Skeletal muscle tissue (tissue), 4 donors: ENCODE data around the gene MAST3. TPM values are rescaled to one million over a fixed set of nuclear protein-coding genes. Genes with fewer than 3 reads are reported as not detected.

ENCODE experiments used
- H3K27ac ChIP-seq: one replicate; pipeline ENCODE4 v1.7.0; 2013; ENCODE audit warnings: mild to moderate bottlenecking, low read depth, low read length, inconsistent platforms
- H3K27me3 ChIP-seq, 3 donors: one replicate each; pipeline ENCODE4 v1.7.0; 2013; ENCODE audit warnings: low read length in 3 of 3; ENCODE audit not compliant: control insufficient read depth in 3 of 3, insufficient read depth in 3 of 3
- H3K36me3 ChIP-seq, 3 donors: one replicate each; pipeline ENCODE4 v1.7.0; 2013; ENCODE audit warnings: low read length in 3 of 3; ENCODE audit not compliant: control insufficient read depth in 3 of 3, insufficient read depth in 3 of 3
- H3K4me1 ChIP-seq, 3 donors: one replicate each; pipeline ENCODE4 v1.7.0; 2013; ENCODE audit warnings: low read length in 3 of 3, mild to moderate bottlenecking in 3 of 3; ENCODE audit not compliant: control insufficient read depth in 3 of 3, insufficient read depth in 3 of 3
- H3K4me3 ChIP-seq, 3 donors: one replicate each; pipeline ENCODE4 v1.7.0; 2013; ENCODE audit warnings: low read length in 3 of 3
- H3K9ac ChIP-seq, 3 donors: one replicate each; pipeline ENCODE4 v1.7.0; 2013; ENCODE audit warnings: low read length in 3 of 3, mild to moderate bottlenecking in 3 of 3, moderate library complexity in 2 of 3, low read depth in 1 of 3
- H3K9me3 ChIP-seq, 3 donors: one replicate each; pipeline ENCODE4 v1.7.0; 2013; ENCODE audit warnings: low read length in 3 of 3; ENCODE audit not compliant: control insufficient read depth in 3 of 3
- total RNA-seq: library from RNA; depleted of rRNA; stranded (reverse); fragments of >200 nt; gene quantifications from one replicate; pipeline ENCODE4 v1.2.3, GENCODE V29; 2014
- donor health status: Osteomylitis.

Gene MAST3
- total RNA-seq, 1 donor from 2014 or later = 3.7 TPM

GRCh38 chr19:18060472-18060871 is 37.1 kb upstream of the MAST3 start:
- no peaks in the 10 kb centered on the region for H3K36me3 ChIP-seq
- no peak overlapping the region for H3K4me3 ChIP-seq
- H3K27me3 ChIP-seq = peaks cover 0 to 5% (median 3%) of the 10 kb centered on the region in 3 donors
- H3K27ac ChIP-seq = no peak overlapping the region
- no peak overlapping the region for H3K9ac ChIP-seq
- peaks cover 6 to 14% (median 11%) of the 10 kb centered on the region in 3 donors for H3K4me1 ChIP-seq
- no peaks in the 10 kb centered on the region for H3K9me3 ChIP-seq

- Histone ChIP-seq H3K4me3 (no peak overlapping the region), H3K4me1 (peaks cover 6 to 14% (median 11%) of the 10 kb centered on the region in 3 donors), H3K27ac (no peak overlapping the region), H3K36me3 (no peaks in the 10 kb centered on the region), H3K9ac (no peak overlapping the region), H3K27me3 (peaks cover 0 to 9% (median 3%) of the 10 kb centered on the region in 3 donors), H3K9me3 (no peaks in the 10 kb centered on the region)
Measured at GRCh38 chr19:18062028-18062427, 35.5 kb upstream of the MAST3 start.

GRCh38 chr19:18063463-18063862 is 34.1 kb upstream of the MAST3 start:
- peaks cover 0 to 3% (median 2%) of the 10 kb centered on the region in 3 donors for H3K4me1 ChIP-seq
- no peak overlapping the region for H3K27ac ChIP-seq
- no peak overlapping the region for H3K9ac ChIP-seq
- no peak overlapping the region for H3K4me3 ChIP-seq
- H3K27me3 ChIP-seq = peaks cover 0 to 9% (median 3%) of the 10 kb centered on the region in 3 donors
- no peaks in the 10 kb centered on the region for H3K9me3 ChIP-seq
- H3K36me3 ChIP-seq = no peaks in the 10 kb centered on the region

- Histone ChIP-seq H3K27ac (no peak overlapping the region), H3K9ac (no peak overlapping the region), H3K4me1 (no peaks in the 10 kb centered on the region), H3K27me3 (peaks cover 0 to 9% (median 9%) of the 10 kb centered on the region in 3 donors), H3K9me3 (no peaks in the 10 kb centered on the region), H3K4me3 (no peak overlapping the region), H3K36me3 (no peaks in the 10 kb centered on the region)
Measured at GRCh38 chr19:18065173-18065495, 32.4 kb upstream of the MAST3 start.

- peaks cover 6 to 23% (median 13%) of the 10 kb centered on the region in 3 donors for H3K27me3 ChIP-seq
- H3K9ac ChIP-seq = no peak overlapping the region
- no peaks in the 10 kb centered on the region for H3K4me1 ChIP-seq
- H3K9me3 ChIP-seq = no peaks in the 10 kb centered on the region
- no peak overlapping the region for H3K27ac ChIP-seq
- H3K36me3 ChIP-seq = no peaks in the 10 kb centered on the region
- no peak overlapping the region for H3K4me3 ChIP-seq
Measured at GRCh38 chr19:18068395-18068794, 29.2 kb upstream of the MAST3 start.

- H3K27ac ChIP-seq = no peak overlapping the region
- H3K9ac ChIP-seq = no peak overlapping the region
- H3K27me3 ChIP-seq = peaks cover 6 to 21% (median 10%) of the 10 kb centered on the region in 3 donors
- H3K9me3 ChIP-seq = no peaks in the 10 kb centered on the region
- H3K4me3 ChIP-seq = no peak overlapping the region
- H3K36me3 ChIP-seq = no peaks in the 10 kb centered on the region
- H3K4me1 ChIP-seq = no peaks in the 10 kb centered on the region
Measured at GRCh38 chr19:18069383-18069782, 28.2 kb upstream of the MAST3 start.

- no peak overlapping the region for H3K4me3 ChIP-seq
- H3K27ac ChIP-seq = no peak overlapping the region
- no peak overlapping the region for H3K9ac ChIP-seq
- H3K36me3 ChIP-seq = no peaks in the 10 kb centered on the region
- H3K4me1 ChIP-seq = no peaks in the 10 kb centered on the region
- no peaks in the 10 kb centered on the region for H3K9me3 ChIP-seq
- peaks cover 6 to 21% (median 10%) of the 10 kb centered on the region in 3 donors for H3K27me3 ChIP-seq
Measured at GRCh38 chr19:18070181-18070580, 27.4 kb upstream of the MAST3 start.

- no peak overlapping the region for H3K9ac ChIP-seq
- no peak overlapping the region for H3K27ac ChIP-seq
- no peaks in the 10 kb centered on the region for H3K36me3 ChIP-seq
- peaks cover 6 to 17% (median 16%) of the 10 kb centered on the region in 3 donors for H3K27me3 ChIP-seq
- no peak overlapping the region for H3K4me3 ChIP-seq
- H3K4me1 ChIP-seq = no peaks in the 10 kb centered on the region
- no peaks in the 10 kb centered on the region for H3K9me3 ChIP-seq
Measured at GRCh38 chr19:18072335-18072734, 25.2 kb upstream of the MAST3 start.

- no peak overlapping the region for H3K4me3 ChIP-seq
- H3K4me1 ChIP-seq = no peaks in the 10 kb centered on the region
- H3K9ac ChIP-seq = no peak overlapping the region
- H3K9me3 ChIP-seq = no peaks in the 10 kb centered on the region
- H3K27ac ChIP-seq = no peak overlapping the region
- no peaks in the 10 kb centered on the region for H3K36me3 ChIP-seq
- H3K27me3 ChIP-seq = peaks cover 6 to 17% (median 16%) of the 10 kb centered on the region in 3 donors
Measured at GRCh38 chr19:18073197-18073596, 24.4 kb upstream of the MAST3 start.

GRCh38 chr19:18074192-18074591 is 23.4 kb upstream of the MAST3 start:
- Histone ChIP-seq H3K36me3 (no peaks in the 10 kb centered on the region), H3K9ac (no peak overlapping the region)

More at GRCh38 chr19:18074192-18074591, 23.4 kb upstream of the MAST3 start:
- Histone ChIP-seq H3K27me3 (peaks cover 6 to 17% (median 16%) of the 10 kb centered on the region in 3 donors), H3K4me3 (no peak overlapping the region), H3K27ac (no peak overlapping the region), H3K4me1 (no peaks in the 10 kb centered on the region), H3K9me3 (no peaks in the 10 kb centered on the region)
